HCT116 (cell line): ENCODE results near the gene KPNB1. TPM values are rescaled to one million over a fixed set of nuclear protein-coding genes. Genes with fewer than 3 reads are reported as not detected.

Experiments
- ATAC-seq: fragments of 200-7000 bp; cut with Tn5 transposase; 2 replicates; pipeline ENCODE4 v1.9.1; 2020; ENCODE audit warnings: mild to moderate bottlenecking, moderate library complexity
- BruUV-seq: library from RNA; stranded (reverse); fragments of 400-500 nt; replicated peaks from 2 replicates; lab custom pipeline; 2021; lab: Mats Ljungman, UMichigan
- CTCF ChIA-PET: fragments of 300-600 bp; sonication (Branson Sonifier 250); formaldehyde crosslinking; loops from one replicate; lab custom pipeline; 2021; ENCODE audit warnings: antibody characterized with exemption; lab: Charles Lee
- POLR2A ChIA-PET: fragments of 300-600, 350-600 bp; sonication (Branson Sonifier 250); formaldehyde crosslinking; loops from one replicate; lab custom pipeline; 2021; ENCODE audit warnings: antibody characterized with exemption; lab: Charles Lee
- RAD21 ChIA-PET, 2 experiments: fragments of 300-600 bp; sonication (Branson Sonifier 250); formaldehyde crosslinking; loops; one replicate each; lab custom pipeline; 2023; ENCODE audit warnings: low total read pairs in 2 of 2; ENCODE audit not compliant: uncharacterized antibody in 2 of 2, unreplicated experiment in 2 of 2, low non-redundant PET in 1 of 2; lab: Charles Lee
- DNase-seq: peaks from one replicate; pipeline ENCODE4 v3.0.0-alpha.2; 2010; ENCODE audit warnings: low read depth, low spot score
- H2AFZ ChIP-seq: fragments of 200-600 bp; shearing (Covaris generic), sonication (generic); 2 replicates; pipeline ENCODE4 v1.6.1; 2017; ENCODE audit warnings: low read depth, mixed run types, mixed read lengths, antibody characterized with exemption, low read length; ENCODE audit not compliant: poor library complexity, severe bottlenecking
- H3K27ac ChIP-seq: 2 replicates; pipeline ENCODE4 v1.5.1; 2012; ENCODE audit warnings: low read depth, low read length
- H3K27me3 ChIP-seq: fragments of 200-600 bp; sonication (generic); 2 replicates; pipeline ENCODE4 v1.6.1; 2016; ENCODE audit warnings: mixed run types, low read length, mixed read lengths; ENCODE audit not compliant: insufficient read depth
- H3K36me3 ChIP-seq, 2 experiments: fragments of 200-500 bp in 1 of 2; fragments of 200-600 bp in 1 of 2; sonication (Bioruptor generic) in 1 of 2; sonication (generic) in 1 of 2; 2 replicates each; pipeline versions ENCODE4 v1.5.1 to v1.6.1; 2014 to 2016; ENCODE audit warnings: low read length in 2 of 2, inconsistent platforms in 1 of 2, mixed read lengths in 1 of 2, mixed run types in 1 of 2; ENCODE audit not compliant: insufficient read depth in 2 of 2, control insufficient read depth in 1 of 2
- H3K4me1 ChIP-seq, 2 experiments: fragments of 200-600 bp in 1 of 2; sonication (generic) in 1 of 2; 2 replicates each; pipeline versions ENCODE4 v1.5.1 to v1.6.1; 2012 to 2017; ENCODE audit warnings: low read length in 2 of 2, inconsistent platforms in 1 of 2, mild to moderate bottlenecking in 1 of 2, mixed read lengths in 1 of 2, mixed run types in 1 of 2, moderate library complexity in 1 of 2; ENCODE audit not compliant: insufficient read depth in 2 of 2, control insufficient read depth in 1 of 2
- H3K4me2 ChIP-seq: fragments of 200-600 bp; sonication (generic); 2 replicates; pipeline ENCODE4 v1.6.1; 2017; ENCODE audit warnings: mixed run types, low read length, mixed read lengths
- H3K4me3 ChIP-seq, 2 experiments: fragments of 200-600 bp in 1 of 2; sonication (generic) in 1 of 2; replicated peaks in 1 of 2; 2 replicates each; pipeline ENCODE4 v1.5.1; 2011 to 2016; ENCODE audit warnings: low read length in 2 of 2, control low read depth in 1 of 2, low read depth in 1 of 2, mild to moderate bottlenecking in 1 of 2, mixed read lengths in 1 of 2, mixed run types in 1 of 2
- H3K79me2 ChIP-seq: fragments of 200-600 bp; sonication (generic); 2 replicates; pipeline ENCODE4 v1.6.1; 2017; ENCODE audit warnings: mild to moderate bottlenecking, mixed run types, low read length, moderate library complexity, mixed read lengths; ENCODE audit not compliant: insufficient read depth
- H3K9ac ChIP-seq: fragments of 200-600 bp; sonication (generic); 2 replicates; pipeline ENCODE4 v1.6.1; 2016; ENCODE audit warnings: low read length, mixed read lengths
- H3K9me2 ChIP-seq: fragments of 200-600 bp; sonication (generic), shearing (Covaris generic); 2 replicates; pipeline ENCODE4 v1.6.1; 2017; ENCODE audit warnings: mixed run types, mild to moderate bottlenecking, moderate library complexity; ENCODE audit not compliant: insufficient read depth
- H3K9me3 ChIP-seq, 2 experiments: fragments of 200-500 bp in 1 of 2; fragments of 200-600 bp in 1 of 2; sonication (Bioruptor generic) in 1 of 2; sonication (generic) in 1 of 2; 2 replicates each; pipeline ENCODE4 v1.6.1; 2014 to 2017; ENCODE audit warnings: low read length in 2 of 2, mixed read lengths in 2 of 2, inconsistent platforms in 1 of 2, low read depth in 1 of 2, mild to moderate bottlenecking in 1 of 2, mixed run types in 1 of 2, moderate library complexity in 1 of 2; ENCODE audit not compliant: control insufficient read depth in 1 of 2, insufficient read depth in 1 of 2
- H4K20me1 ChIP-seq: fragments of 200-600 bp; sonication (generic), shearing (Covaris generic); 2 replicates; pipeline ENCODE4 v1.6.1; 2017; ENCODE audit warnings: mixed run types, mild to moderate bottlenecking, moderate library complexity; ENCODE audit not compliant: insufficient read depth
- CBX3 ChIP-seq: IDR thresholded peaks from 2 replicates; pipeline ENCODE4 v1.6.1; 2012; ENCODE audit warnings: low read depth
- CEBPB ChIP-seq: IDR thresholded peaks from 2 replicates; pipeline ENCODE4 v1.6.1; 2012; ENCODE audit warnings: low read depth
- CTCF ChIP-seq, 3 experiments: fragments of 200-600 bp in 1 of 3; sonication (generic) in 1 of 3; IDR thresholded peaks in 2 of 3; conservative IDR thresholded peaks in 1 of 3; 2 replicates each; pipeline ENCODE4 v1.5.1; 2012 to 2017; ENCODE audit warnings: low read depth in 2 of 3, low read length in 2 of 3, antibody characterized with exemption in 1 of 3, borderline replicate concordance in 1 of 3, control low read depth in 1 of 3, mild to moderate bottlenecking in 1 of 3, mixed read lengths in 1 of 3, mixed run types in 1 of 3, moderate library complexity in 1 of 3; ENCODE audit not compliant: insufficient read depth in 1 of 3
- ELF1 ChIP-seq: IDR thresholded peaks from 2 replicates; pipeline ENCODE4 v1.6.1; 2012; ENCODE audit warnings: low read depth, borderline replicate concordance
- EZH2 ChIP-seq: fragments of 200-600 bp; sonication (generic); IDR thresholded peaks from 2 replicates; pipeline ENCODE4 v1.6.1; 2017; ENCODE audit warnings: antibody characterized with exemption, mixed run types
- EZH2phosphoT487 ChIP-seq: fragments of 200-600 bp; IDR thresholded peaks from 2 replicates; pipeline ENCODE4 v1.6.1; 2018; ENCODE audit warnings: antibody characterized with exemption, borderline replicate concordance
- FOSL1 ChIP-seq: IDR thresholded peaks from 2 replicates; pipeline ENCODE4 v1.6.1; 2012; ENCODE audit warnings: low read depth
- JUND ChIP-seq: IDR thresholded peaks from 2 replicates; pipeline ENCODE4 v1.6.1; 2012
- POLR2A ChIP-seq: IDR thresholded peaks from 2 replicates; pipeline ENCODE4 v1.7.0; 2011; ENCODE audit warnings: borderline replicate concordance; ENCODE audit not compliant: insufficient read depth, insufficient read length; ENCODE audit errors: extremely low read depth
- POLR2AphosphoS5 ChIP-seq: IDR thresholded peaks from 2 replicates; pipeline ENCODE4 v1.6.1; 2011; ENCODE audit warnings: mild to moderate bottlenecking, low read depth, low read length, moderate library complexity
- SIN3A ChIP-seq: IDR thresholded peaks from 2 replicates; pipeline ENCODE4 v1.6.1; 2012; ENCODE audit warnings: low read depth
- SRF ChIP-seq: IDR thresholded peaks from 2 replicates; pipeline ENCODE4 v1.6.1; 2012; ENCODE audit warnings: low read depth
- TCF7L2 ChIP-seq: IDR thresholded peaks from 2 replicates; pipeline ENCODE4 v1.7.0; 2011; ENCODE audit warnings: borderline replicate concordance, inconsistent platforms; ENCODE audit not compliant: insufficient read depth, insufficient read length; ENCODE audit errors: extremely low read depth
- YY1 ChIP-seq: IDR thresholded peaks from 2 replicates; pipeline ENCODE4 v1.6.1; 2011; ENCODE audit warnings: low read length, low read depth, moderate library complexity, mild to moderate bottlenecking; ENCODE audit not compliant: insufficient replicate concordance; ENCODE audit errors: extremely low read depth
- ZFX ChIP-seq: fragments of 450-650 bp; IDR thresholded peaks from 2 replicates; pipeline ENCODE4 v1.6.1; 2017
- ZNF274 ChIP-seq: fragments of 200-500 bp; sonication (Bioruptor generic); IDR thresholded peaks from 2 replicates; pipeline ENCODE4 v1.6.1; 2014; ENCODE audit warnings: mild to moderate bottlenecking, low read depth, low read length, inconsistent platforms
- intact Hi-C: fragments of 100-400 bp; cut with micrococcal nuclease; formaldehyde crosslinking; loops from 2 replicates; pipeline ENCODE4 v1.10.0; 2022
- total RNA-seq: library from RNA; stranded (reverse); gene quantifications from one replicate; pipeline ENCODE4 v1.2.1, GENCODE V29; 2021; ENCODE audit not compliant: unreplicated experiment
- TF ChIP-seq, protein P1 (sequence below): IDR thresholded peaks from 2 replicates; pipeline ENCODE4 v1.6.1; 2012
- TF ChIP-seq, protein P2 (sequence below): IDR thresholded peaks from 2 replicates; pipeline ENCODE4 v1.6.1; 2011; ENCODE audit warnings: mild to moderate bottlenecking, low read length, moderate library complexity; ENCODE audit not compliant: insufficient replicate concordance; ENCODE audit errors: extremely low read depth
- TF ChIP-seq, protein P3 (sequence below): IDR thresholded peaks from 2 replicates; pipeline ENCODE4 v1.6.1; 2012

KPNB1 gene
- total RNA-seq, 1 experiment from 2014 or later = 526 TPM

- H3K27ac ChIP-seq = no peak overlapping the region
- no peak overlapping the region for H3K9ac ChIP-seq
- H3K79me2 ChIP-seq = peaks cover 96% of the 10 kb centered on the region
- CTCF ChIA-PET = no interaction called here
- TF ChIP-seq ELF1 (no peak), EZH2 (no peak), ZNF274 (no peak), CEBPB (no peak), CTCF (IDR thresholded peaks at IDR 0.05 in 2 of 3, conservative IDR thresholded peaks at IDR 0.05 in 1 of 3; ENCODE audit: borderline replicate concordance in 1 of 3, insufficient read depth in 1 of 3, low read depth in 2 of 3, low read length in 2 of 3) (no peak), POLR2AphosphoS5 (no peak), FOSL1 (no peak), POLR2A (no peak), SIN3A (no peak), CBX3 (no peak), ZFX (no peak), TCF7L2 (no peak), SRF (no peak), YY1 (no peak), JUND (no peak), EZH2phosphoT487 (no peak)
- TF ChIP-seq, protein P1, sequence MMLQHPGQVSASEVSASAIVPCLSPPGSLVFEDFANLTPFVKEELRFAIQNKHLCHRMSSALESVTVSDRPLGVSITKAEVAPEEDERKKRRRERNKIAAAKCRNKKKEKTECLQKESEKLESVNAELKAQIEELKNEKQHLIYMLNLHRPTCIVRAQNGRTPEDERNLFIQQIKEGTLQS = no peak
- TF ChIP-seq, protein P2, sequence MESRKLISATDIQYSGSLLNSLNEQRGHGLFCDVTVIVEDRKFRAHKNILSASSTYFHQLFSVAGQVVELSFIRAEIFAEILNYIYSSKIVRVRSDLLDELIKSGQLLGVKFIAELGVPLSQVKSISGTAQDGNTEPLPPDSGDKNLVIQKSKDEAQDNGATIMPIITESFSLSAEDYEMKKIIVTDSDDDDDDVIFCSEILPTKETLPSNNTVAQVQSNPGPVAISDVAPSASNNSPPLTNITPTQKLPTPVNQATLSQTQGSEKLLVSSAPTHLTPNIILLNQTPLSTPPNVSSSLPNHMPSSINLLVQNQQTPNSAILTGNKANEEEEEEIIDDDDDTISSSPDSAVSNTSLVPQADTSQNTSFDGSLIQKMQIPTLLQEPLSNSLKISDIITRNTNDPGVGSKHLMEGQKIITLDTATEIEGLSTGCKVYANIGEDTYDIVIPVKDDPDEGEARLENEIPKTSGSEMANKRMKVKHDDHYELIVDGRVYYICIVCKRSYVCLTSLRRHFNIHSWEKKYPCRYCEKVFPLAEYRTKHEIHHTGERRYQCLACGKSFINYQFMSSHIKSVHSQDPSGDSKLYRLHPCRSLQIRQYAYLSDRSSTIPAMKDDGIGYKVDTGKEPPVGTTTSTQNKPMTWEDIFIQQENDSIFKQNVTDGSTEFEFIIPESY = no peak
- TF ChIP-seq, protein P3, sequence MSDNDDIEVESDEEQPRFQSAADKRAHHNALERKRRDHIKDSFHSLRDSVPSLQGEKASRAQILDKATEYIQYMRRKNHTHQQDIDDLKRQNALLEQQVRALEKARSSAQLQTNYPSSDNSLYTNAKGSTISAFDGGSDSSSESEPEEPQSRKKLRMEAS = no peak
- no peak overlapping the region for H3K4me3 ChIP-seq
- no peak for ATAC-seq
- peaks cover 92 to 93% of the 10 kb centered on the region in 2 experiments for H3K36me3 ChIP-seq
- peaks cover 54% of the 10 kb centered on the region for H4K20me1 ChIP-seq
- no peak overlapping the region for H3K4me2 ChIP-seq
- H3K9me2 ChIP-seq = no peaks in the 10 kb centered on the region
- POLR2A ChIA-PET = no interaction called here
- no peaks in the 10 kb centered on the region for H3K9me3 ChIP-seq
- intact Hi-C loops = loop anchor here (2.0 kb wide), 1 partner anchor 14 kb away; no protein-coding TSS in a partner anchor
- BruUV-seq = no TSS peak
- no peak for DNase-seq
- H2AFZ ChIP-seq = no peak overlapping the region
- RAD21 ChIA-PET = no interaction called here
- H3K4me1 ChIP-seq = no peaks in the 10 kb centered on the region
- H3K27me3 ChIP-seq = no peaks in the 10 kb centered on the region
Observed at GRCh38 chr17:47669081-47669480, 19.4 kb downstream of the KPNB1 start.
